ENCODE results near the gene PLA2G2C. TPM values are rescaled to one million over a fixed set of nuclear protein-coding genes. Genes with fewer than 3 reads are reported as not detected.

The PLA2G2C gene
- total and polyA plus RNA-seq, 2 of the 13 experiments (the other 11 are each of a cell fraction or from before 2014, with no cell fraction given) = not detected

GRCh38 chr1:20227704-20228103 is 41.4 kb upstream of the PLA2G2C start:
- Histone ChIP-seq H3K9me3 (ENCODE audit: low read length) (no peaks in the 10 kb centered on the region), H3K27ac (ENCODE audit: extremely low read length, insufficient read depth, low read length) (no peak overlapping the region), H3K27me3 (ENCODE audit: control insufficient read depth in 1 of 2, insufficient read depth in 2 of 2, low read length in 2 of 2) (peaks cover 2 to 61% of the 10 kb centered on the region in 2 experiments; a peak in 2 of 5 replicates), H3K4me3 (replicated peaks in 1 of 3; ENCODE audit: insufficient read depth in 1 of 3, low read depth in 2 of 3, low read length in 3 of 3) (no peak overlapping the region), H3K4me2 (ENCODE audit: low read depth, low read length) (no peak overlapping the region), H3K36me3 (replicated peaks in 1 of 2; ENCODE audit: control insufficient read depth in 1 of 2, insufficient read depth in 2 of 2, low read length in 2 of 2) (no peaks in the 10 kb centered on the region), H3K9ac (ENCODE audit: insufficient read depth, low read depth, low read length) (no peak overlapping the region), H3K79me2 (ENCODE audit: insufficient read depth, low read length) (no peaks in the 10 kb centered on the region), H2AFZ (ENCODE audit: low read length) (no peak overlapping the region), H3K4me1 (ENCODE audit: insufficient read depth, low read length) (no peaks in the 10 kb centered on the region), H4K20me1 (ENCODE audit: insufficient read depth, low read length) (no peaks in the 10 kb centered on the region)
- FAIRE-seq (no peak), DNase-seq (ENCODE audit: low spot score) (no peak), ATAC-seq (no peak)
- no TSS peak for BruUV-seq (replicated peaks)
- TF ChIP-seq ZNF644 (CRISPR knock-in tag; IDR thresholded peaks at IDR 0.05; ENCODE audit: low read depth) (no peak), NPAS2 (CRISPR knock-in tag; IDR thresholded peaks at IDR 0.05; ENCODE audit: borderline replicate concordance) (no peak), USF2 (IDR thresholded peaks at IDR 0.05; ENCODE audit: low read depth, low read length) (no peak), USF2 (CRISPR knock-in tag; IDR thresholded peaks at IDR 0.05; ENCODE audit: borderline replicate concordance) (no peak), ZNF12 (CRISPR knock-in tag; IDR thresholded peaks at IDR 0.05) (no peak), RARA (CRISPR knock-in tag; IDR thresholded peaks at IDR 0.05) (no peak), KDM2A (CRISPR knock-in tag; IDR thresholded peaks at IDR 0.05; ENCODE audit: borderline replicate concordance, low read depth) (no peak), ZSCAN20 (CRISPR knock-in tag; IDR thresholded peaks at IDR 0.05; ENCODE audit: borderline replicate concordance) (no peak), ZNF331 (CRISPR knock-in tag; IDR thresholded peaks at IDR 0.05) (no peak), ATF3 (CRISPR knock-in tag; IDR thresholded peaks at IDR 0.05) (no peak), XBP1 (CRISPR knock-in tag; IDR thresholded peaks at IDR 0.05) (no peak), THAP9 (CRISPR knock-in tag; IDR thresholded peaks at IDR 0.05; ENCODE audit: borderline replicate concordance) (no peak)
- ChIA-PET CTCF (ENCODE audit: low intra/inter-chr PET ratio, low total read pairs) (no interaction called here), POLR2A (no interaction called here)
- in situ Hi-C loops (cut with HindIII; ENCODE audit: extremely low pct_ligation_motif_present, low pct_unique_long_range_greater_than_20kb) (no loop called here), intact Hi-C loops (cut with micrococcal nuclease; ENCODE audit: unreplicated experiment) (no loop called here)
- WGBS (ENCODE audit: low lambda C conversion rate) = 17% methylated on average over 4 of the region's 4 CpGs

Measured in HepG2 (cell line).